ENCODE data around the gene NSF.

The NSF gene

GRCh38 chr17:46726206-46726605 lies 135.7 kb downstream of the NSF start:
- TF ChIP-seq ZNF37A (tag by site-specific recombination; IDR thresholded peaks at IDR 0.05), result no peak
- no peak for TF ChIP-seq ZNF155 (tag by site-specific recombination; IDR thresholded peaks at IDR 0.05)
- TF ChIP-seq ZNF514 (tag by site-specific recombination; IDR thresholded peaks at IDR 0.05), result no peak
- TF ChIP-seq ZBTB10 (tag by site-specific recombination; IDR thresholded peaks at IDR 0.05), result no peak
- TF ChIP-seq, protein P1, sequence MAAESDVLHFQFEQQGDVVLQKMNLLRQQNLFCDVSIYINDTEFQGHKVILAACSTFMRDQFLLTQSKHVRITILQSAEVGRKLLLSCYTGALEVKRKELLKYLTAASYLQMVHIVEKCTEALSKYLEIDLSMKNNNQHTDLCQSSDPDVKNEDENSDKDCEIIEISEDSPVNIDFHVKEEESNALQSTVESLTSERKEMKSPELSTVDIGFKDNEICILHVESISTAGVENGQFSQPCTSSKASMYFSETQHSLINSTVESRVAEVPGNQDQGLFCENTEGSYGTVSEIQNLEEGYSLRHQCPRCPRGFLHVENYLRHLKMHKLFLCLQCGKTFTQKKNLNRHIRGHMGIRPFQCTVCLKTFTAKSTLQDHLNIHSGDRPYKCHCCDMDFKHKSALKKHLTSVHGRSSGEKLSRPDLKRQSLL (tag by site-specific recombination; IDR thresholded peaks at IDR 0.05), result no peak
- TF ChIP-seq, protein P2, sequence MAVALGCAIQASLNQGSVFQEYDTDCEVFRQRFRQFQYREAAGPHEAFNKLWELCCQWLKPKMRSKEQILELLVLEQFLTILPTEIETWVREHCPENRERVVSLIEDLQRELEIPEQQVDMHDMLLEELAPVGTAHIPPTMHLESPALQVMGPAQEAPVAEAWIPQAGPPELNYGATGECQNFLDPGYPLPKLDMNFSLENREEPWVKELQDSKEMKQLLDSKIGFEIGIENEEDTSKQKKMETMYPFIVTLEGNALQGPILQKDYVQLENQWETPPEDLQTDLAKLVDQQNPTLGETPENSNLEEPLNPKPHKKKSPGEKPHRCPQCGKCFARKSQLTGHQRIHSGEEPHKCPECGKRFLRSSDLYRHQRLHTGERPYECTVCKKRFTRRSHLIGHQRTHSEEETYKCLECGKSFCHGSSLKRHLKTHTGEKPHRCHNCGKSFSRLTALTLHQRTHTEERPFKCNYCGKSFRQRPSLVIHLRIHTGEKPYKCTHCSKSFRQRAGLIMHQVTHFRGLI (tag by site-specific recombination; IDR thresholded peaks at IDR 0.05), result no peak
- no peak for TF ChIP-seq ZNF121 (tag by site-specific recombination; IDR thresholded peaks at IDR 0.05)
- TF ChIP-seq ZNF561 (tag by site-specific recombination; IDR thresholded peaks at IDR 0.05; ENCODE audit: borderline replicate concordance), result no peak
- no peak for TF ChIP-seq ZNF660 (tag by site-specific recombination; IDR thresholded peaks at IDR 0.05)
- TF ChIP-seq ZNF571 (tag by site-specific recombination; IDR thresholded peaks at IDR 0.05), result no peak
- no peak for TF ChIP-seq ZSCAN5A (tag by site-specific recombination; IDR thresholded peaks at IDR 0.05)
- no peak for TF ChIP-seq GLI4 (tag by site-specific recombination; IDR thresholded peaks at IDR 0.05)
- TF ChIP-seq ZNF549 (tag by site-specific recombination; IDR thresholded peaks at IDR 0.05), result no peak
- TF ChIP-seq ZNF501 (tag by site-specific recombination; IDR thresholded peaks at IDR 0.05), result no peak
- TF ChIP-seq ZNF302 (tag by site-specific recombination; IDR thresholded peaks at IDR 0.05; ENCODE audit: low read depth), result no peak
- TF ChIP-seq SCRT2 (tag by site-specific recombination; IDR thresholded peaks at IDR 0.05), result no peak
- no peak overlapping the region for H3K4me3 ChIP-seq (ENCODE audit: low read depth, low read length)
- H3K9me3 ChIP-seq (ENCODE audit: control insufficient read depth, insufficient read depth, low read depth, low read length), result no peaks in the 10 kb centered on the region
- H3K36me3 ChIP-seq (ENCODE audit: control insufficient read depth in 2 of 2, insufficient read depth in 1 of 2, low read length in 2 of 2), result peaks cover 5 to 9% of the 10 kb centered on the region in 2 experiments; a peak in 2 of 3 replicates
- POLR2A ChIA-PET, result no interaction called here
- H3K4me1 ChIP-seq (ENCODE audit: control insufficient read depth, insufficient read depth, low read length), result no peaks in the 10 kb centered on the region
- H3K27ac ChIP-seq (ENCODE audit: extremely low read depth, low read depth, low read length), result no peak overlapping the region
- CTCF ChIA-PET, result interaction anchor here (0.5 to 1.2 kb wide), 2 partner anchors 16 to 1365 kb away, joined by 3 read pairs; no protein-coding TSS in a partner anchor

DNA sequence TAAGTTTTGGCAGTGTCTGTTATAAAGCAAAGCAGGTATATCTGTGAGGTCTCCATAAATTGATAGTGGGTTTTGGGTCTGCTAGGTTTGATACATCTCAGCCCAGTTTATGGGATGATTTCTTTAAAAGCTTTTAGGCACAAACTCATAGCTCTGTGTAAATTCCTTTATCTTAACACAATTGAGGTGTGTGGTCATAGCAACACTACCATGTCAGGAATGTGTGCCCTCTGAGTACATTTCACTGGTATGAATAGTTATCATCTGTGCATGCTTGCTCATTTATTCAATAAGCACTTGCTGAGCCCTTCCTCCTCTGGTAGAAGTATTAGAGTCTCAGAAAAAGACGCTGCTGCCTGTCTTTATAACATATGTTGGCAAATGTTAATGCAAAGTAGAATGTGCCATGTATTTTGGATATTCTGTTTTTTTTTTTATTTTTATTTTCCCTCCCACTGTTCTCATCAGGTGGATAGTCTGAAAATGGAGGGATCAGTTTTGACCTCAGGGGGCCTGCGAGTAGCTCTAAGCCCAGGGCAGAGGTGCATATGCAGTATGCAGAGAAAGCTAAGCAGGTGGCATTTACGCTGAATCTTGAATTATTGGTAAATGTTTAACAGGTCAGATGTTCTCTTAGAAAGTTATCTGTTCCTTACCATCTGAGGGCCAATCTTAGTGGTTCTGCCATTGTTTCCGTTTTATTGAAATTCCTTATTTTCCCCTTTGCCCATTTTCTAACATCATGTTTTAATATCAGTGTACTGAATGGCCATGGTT lies 137.3 kb downstream of the NSF start:
- H3K27ac ChIP-seq (ENCODE audit: extremely low read depth, low read depth, low read length), result no peak overlapping the region
- H3K9me3 ChIP-seq (ENCODE audit: control insufficient read depth, insufficient read depth, low read depth, low read length), result no peaks in the 10 kb centered on the region
- POLR2A ChIA-PET, result no interaction called here
- no peak overlapping the region for H3K4me3 ChIP-seq (ENCODE audit: low read depth, low read length)
- no peaks in the 10 kb centered on the region for H3K4me1 ChIP-seq (ENCODE audit: control insufficient read depth, insufficient read depth, low read length)
- CTCF ChIA-PET, result interaction anchor here (0.7 kb wide), 1 partner anchor 68 kb away, joined by 3 read pairs; no protein-coding TSS in a partner anchor
- H3K36me3 ChIP-seq (ENCODE audit: control insufficient read depth in 2 of 2, insufficient read depth in 1 of 2, low read length in 2 of 2), result peaks cover 5 to 9% of the 10 kb centered on the region in 2 experiments; a peak in 2 of 3 replicates
- TF ChIP-seq ZNF302 (tag by site-specific recombination; IDR thresholded peaks at IDR 0.05; ENCODE audit: low read depth) (no peak), ZNF221 (tag by site-specific recombination; IDR thresholded peaks at IDR 0.05; ENCODE audit: borderline replicate concordance) (no peak), ZNF626 (tag by site-specific recombination; IDR thresholded peaks at IDR 0.05) (no peak), ZNF580 (tag by site-specific recombination; IDR thresholded peaks at IDR 0.05) (no peak), ZNF184 (tag by site-specific recombination; IDR thresholded peaks at IDR 0.05) (no peak), ZNF223 (tag by site-specific recombination; IDR thresholded peaks at IDR 0.05) (no peak), ZNF596 (tag by site-specific recombination; IDR thresholded peaks at IDR 0.05) (no peak), PBX3 (CRISPR knock-in tag; IDR thresholded peaks at IDR 0.05) (no peak), ZNF776 (tag by site-specific recombination; IDR thresholded peaks at IDR 0.05; ENCODE audit: borderline replicate concordance) (no peak), ZXDB (tag by site-specific recombination; IDR thresholded peaks at IDR 0.05) (no peak), ZNF704 (tag by site-specific recombination; IDR thresholded peaks at IDR 0.05) (no peak)
